HEK293 (cell line): ENCODE measurements around the gene ALKBH3.

Experiments
- MZF1 ChIP-seq: fragments of 450-650 bp; formaldehyde crosslinking; IDR thresholded peaks from 2 replicates; pipeline ENCODE4 v1.5.1; 2017; ENCODE audit warnings: missing biosample characterization, missing genetic modification characterization, borderline replicate concordance
- ZNF426 ChIP-seq: fragments of 450-650 bp; formaldehyde crosslinking; IDR thresholded peaks from 2 replicates; pipeline ENCODE4 v1.5.1; 2017; ENCODE audit warnings: missing biosample characterization, missing genetic modification characterization, mild to moderate bottlenecking, inconsistent platforms, moderate library complexity
- ZNF624 ChIP-seq: fragments of 450-650 bp; formaldehyde crosslinking; IDR thresholded peaks from 2 replicates; pipeline ENCODE4 v1.5.1; 2017; ENCODE audit warnings: missing biosample characterization, missing genetic modification characterization
- ZNF654 ChIP-seq: fragments of 450-650 bp; formaldehyde crosslinking; IDR thresholded peaks from 2 replicates; pipeline ENCODE4 v1.5.1; 2016; ENCODE audit warnings: low read depth, missing biosample characterization, missing genetic modification characterization
- ZXDB ChIP-seq: fragments of 450-650 bp; formaldehyde crosslinking; IDR thresholded peaks from 2 replicates; pipeline ENCODE4 v1.5.1; 2016; ENCODE audit warnings: missing biosample characterization, missing genetic modification characterization
- TF ChIP-seq, protein P1 (sequence below): fragments of 450-650 bp; formaldehyde crosslinking; IDR thresholded peaks from 2 replicates; pipeline ENCODE4 v1.5.1; 2016; ENCODE audit warnings: missing biosample characterization, missing genetic modification characterization
- TF ChIP-seq, protein P2 (sequence below): fragments of 450-650 bp; formaldehyde crosslinking; IDR thresholded peaks from 2 replicates; pipeline ENCODE4 v1.5.1; 2016; ENCODE audit warnings: missing biosample characterization, missing genetic modification characterization
- TF ChIP-seq, protein P3 (sequence below): fragments of 450-650 bp; formaldehyde crosslinking; IDR thresholded peaks from 2 replicates; pipeline ENCODE4 v1.5.1; 2016; ENCODE audit warnings: missing biosample characterization, missing genetic modification characterization, low read depth

DNA sequence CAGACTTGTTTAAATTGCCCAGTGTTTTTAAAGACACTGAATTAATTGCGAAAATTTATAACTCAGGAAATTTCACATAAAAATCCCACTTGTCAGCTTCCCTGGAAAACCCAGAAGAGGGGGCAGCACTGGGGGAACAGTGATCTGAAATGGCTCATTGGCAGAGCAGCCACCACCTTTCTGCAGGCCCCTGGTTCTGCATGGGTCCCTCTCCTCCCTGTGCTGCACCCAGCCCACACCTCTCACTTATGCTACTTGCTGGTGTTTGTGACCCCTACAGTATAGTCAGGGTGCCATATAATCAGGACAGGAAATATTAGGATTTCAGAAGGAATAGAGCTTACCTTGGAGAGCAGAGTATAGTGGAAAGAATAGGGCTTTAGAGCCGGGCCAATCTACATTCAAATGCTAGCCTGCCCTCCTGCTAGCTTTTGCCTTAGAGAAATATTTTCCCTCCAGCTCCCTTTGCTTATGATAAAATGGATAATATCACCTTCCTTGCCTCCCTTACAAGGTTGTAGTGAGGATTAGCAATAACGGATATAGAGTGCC is 33.3 kb downstream of the ALKBH3 start:
- TF ChIP-seq, protein P1, sequence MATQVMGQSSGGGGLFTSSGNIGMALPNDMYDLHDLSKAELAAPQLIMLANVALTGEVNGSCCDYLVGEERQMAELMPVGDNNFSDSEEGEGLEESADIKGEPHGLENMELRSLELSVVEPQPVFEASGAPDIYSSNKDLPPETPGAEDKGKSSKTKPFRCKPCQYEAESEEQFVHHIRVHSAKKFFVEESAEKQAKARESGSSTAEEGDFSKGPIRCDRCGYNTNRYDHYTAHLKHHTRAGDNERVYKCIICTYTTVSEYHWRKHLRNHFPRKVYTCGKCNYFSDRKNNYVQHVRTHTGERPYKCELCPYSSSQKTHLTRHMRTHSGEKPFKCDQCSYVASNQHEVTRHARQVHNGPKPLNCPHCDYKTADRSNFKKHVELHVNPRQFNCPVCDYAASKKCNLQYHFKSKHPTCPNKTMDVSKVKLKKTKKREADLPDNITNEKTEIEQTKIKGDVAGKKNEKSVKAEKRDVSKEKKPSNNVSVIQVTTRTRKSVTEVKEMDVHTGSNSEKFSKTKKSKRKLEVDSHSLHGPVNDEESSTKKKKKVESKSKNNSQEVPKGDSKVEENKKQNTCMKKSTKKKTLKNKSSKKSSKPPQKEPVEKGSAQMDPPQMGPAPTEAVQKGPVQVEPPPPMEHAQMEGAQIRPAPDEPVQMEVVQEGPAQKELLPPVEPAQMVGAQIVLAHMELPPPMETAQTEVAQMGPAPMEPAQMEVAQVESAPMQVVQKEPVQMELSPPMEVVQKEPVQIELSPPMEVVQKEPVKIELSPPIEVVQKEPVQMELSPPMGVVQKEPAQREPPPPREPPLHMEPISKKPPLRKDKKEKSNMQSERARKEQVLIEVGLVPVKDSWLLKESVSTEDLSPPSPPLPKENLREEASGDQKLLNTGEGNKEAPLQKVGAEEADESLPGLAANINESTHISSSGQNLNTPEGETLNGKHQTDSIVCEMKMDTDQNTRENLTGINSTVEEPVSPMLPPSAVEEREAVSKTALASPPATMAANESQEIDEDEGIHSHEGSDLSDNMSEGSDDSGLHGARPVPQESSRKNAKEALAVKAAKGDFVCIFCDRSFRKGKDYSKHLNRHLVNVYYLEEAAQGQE, result no peak
- TF ChIP-seq ZNF426 (no peak), ZNF654 (tag by site-specific recombination) (no peak), ZNF624 (tag by site-specific recombination) (no peak), ZXDB (tag by site-specific recombination) (no peak), MZF1 (tag by site-specific recombination) (no peak)
- TF ChIP-seq, protein P2, sequence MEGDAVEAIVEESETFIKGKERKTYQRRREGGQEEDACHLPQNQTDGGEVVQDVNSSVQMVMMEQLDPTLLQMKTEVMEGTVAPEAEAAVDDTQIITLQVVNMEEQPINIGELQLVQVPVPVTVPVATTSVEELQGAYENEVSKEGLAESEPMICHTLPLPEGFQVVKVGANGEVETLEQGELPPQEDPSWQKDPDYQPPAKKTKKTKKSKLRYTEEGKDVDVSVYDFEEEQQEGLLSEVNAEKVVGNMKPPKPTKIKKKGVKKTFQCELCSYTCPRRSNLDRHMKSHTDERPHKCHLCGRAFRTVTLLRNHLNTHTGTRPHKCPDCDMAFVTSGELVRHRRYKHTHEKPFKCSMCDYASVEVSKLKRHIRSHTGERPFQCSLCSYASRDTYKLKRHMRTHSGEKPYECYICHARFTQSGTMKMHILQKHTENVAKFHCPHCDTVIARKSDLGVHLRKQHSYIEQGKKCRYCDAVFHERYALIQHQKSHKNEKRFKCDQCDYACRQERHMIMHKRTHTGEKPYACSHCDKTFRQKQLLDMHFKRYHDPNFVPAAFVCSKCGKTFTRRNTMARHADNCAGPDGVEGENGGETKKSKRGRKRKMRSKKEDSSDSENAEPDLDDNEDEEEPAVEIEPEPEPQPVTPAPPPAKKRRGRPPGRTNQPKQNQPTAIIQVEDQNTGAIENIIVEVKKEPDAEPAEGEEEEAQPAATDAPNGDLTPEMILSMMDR (tag by site-specific recombination), result no peak
- TF ChIP-seq, protein P3, sequence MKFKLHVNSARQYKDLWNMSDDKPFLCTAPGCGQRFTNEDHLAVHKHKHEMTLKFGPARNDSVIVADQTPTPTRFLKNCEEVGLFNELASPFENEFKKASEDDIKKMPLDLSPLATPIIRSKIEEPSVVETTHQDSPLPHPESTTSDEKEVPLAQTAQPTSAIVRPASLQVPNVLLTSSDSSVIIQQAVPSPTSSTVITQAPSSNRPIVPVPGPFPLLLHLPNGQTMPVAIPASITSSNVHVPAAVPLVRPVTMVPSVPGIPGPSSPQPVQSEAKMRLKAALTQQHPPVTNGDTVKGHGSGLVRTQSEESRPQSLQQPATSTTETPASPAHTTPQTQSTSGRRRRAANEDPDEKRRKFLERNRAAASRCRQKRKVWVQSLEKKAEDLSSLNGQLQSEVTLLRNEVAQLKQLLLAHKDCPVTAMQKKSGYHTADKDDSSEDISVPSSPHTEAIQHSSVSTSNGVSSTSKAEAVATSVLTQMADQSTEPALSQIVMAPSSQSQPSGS, result no peak
